ENCODE measurements around the gene BCR.

DNA sequence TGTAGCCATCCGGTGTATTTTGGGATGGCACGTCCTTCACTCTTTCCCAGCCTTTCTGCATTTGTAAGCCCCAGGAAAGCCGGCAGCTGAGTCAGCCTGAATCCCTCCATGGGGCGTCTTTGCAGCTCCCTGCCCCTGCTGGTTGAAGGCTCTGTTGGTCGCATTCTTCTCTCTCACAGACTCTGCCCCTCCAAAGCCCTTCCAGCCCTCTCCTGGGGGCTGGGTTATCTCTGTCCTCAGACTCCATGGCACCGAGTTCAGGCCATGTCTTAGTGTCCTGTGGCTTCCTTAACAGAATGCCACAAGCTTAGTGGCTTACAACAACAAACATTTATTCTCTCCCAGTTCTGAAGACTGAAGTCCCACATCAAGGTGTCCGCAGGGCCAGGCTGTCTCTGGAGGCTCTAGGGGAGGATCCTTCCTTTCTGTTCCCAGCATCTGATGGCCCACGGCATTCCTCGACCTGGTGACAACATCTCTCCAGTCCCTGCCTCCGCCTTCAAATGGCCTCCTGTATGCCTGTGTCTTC is 62.2 kb downstream of the BCR start:
- TF ChIP-seq, protein P1, sequence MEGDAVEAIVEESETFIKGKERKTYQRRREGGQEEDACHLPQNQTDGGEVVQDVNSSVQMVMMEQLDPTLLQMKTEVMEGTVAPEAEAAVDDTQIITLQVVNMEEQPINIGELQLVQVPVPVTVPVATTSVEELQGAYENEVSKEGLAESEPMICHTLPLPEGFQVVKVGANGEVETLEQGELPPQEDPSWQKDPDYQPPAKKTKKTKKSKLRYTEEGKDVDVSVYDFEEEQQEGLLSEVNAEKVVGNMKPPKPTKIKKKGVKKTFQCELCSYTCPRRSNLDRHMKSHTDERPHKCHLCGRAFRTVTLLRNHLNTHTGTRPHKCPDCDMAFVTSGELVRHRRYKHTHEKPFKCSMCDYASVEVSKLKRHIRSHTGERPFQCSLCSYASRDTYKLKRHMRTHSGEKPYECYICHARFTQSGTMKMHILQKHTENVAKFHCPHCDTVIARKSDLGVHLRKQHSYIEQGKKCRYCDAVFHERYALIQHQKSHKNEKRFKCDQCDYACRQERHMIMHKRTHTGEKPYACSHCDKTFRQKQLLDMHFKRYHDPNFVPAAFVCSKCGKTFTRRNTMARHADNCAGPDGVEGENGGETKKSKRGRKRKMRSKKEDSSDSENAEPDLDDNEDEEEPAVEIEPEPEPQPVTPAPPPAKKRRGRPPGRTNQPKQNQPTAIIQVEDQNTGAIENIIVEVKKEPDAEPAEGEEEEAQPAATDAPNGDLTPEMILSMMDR (optimal IDR thresholded peaks at IDR 0.05 in 1 of 3, IDR thresholded peaks at IDR 0.05 in 1 of 3, conservative IDR thresholded peaks at IDR 0.05 in 1 of 3; ENCODE audit: extremely low read depth in 1 of 3, insufficient read depth in 2 of 3, low read length in 3 of 3), result no peak
- no peak for TF ChIP-seq EZH2 (IDR thresholded peaks at IDR 0.05; ENCODE audit: low read length)
